Activated T-helper 9 cell treated with anti-CD3 and anti-CD28 coated beads, Interleukin-2, amount 50 U/mL, for 16 hours (primary cell): ENCODE data around the gene ADAM30.

Experiments
- DNase-seq: peaks from one replicate; pipeline ENCODE4 v3.0.0-alpha.2; 2020; ENCODE audit warnings: low read depth

ADAM30 gene

DNA sequence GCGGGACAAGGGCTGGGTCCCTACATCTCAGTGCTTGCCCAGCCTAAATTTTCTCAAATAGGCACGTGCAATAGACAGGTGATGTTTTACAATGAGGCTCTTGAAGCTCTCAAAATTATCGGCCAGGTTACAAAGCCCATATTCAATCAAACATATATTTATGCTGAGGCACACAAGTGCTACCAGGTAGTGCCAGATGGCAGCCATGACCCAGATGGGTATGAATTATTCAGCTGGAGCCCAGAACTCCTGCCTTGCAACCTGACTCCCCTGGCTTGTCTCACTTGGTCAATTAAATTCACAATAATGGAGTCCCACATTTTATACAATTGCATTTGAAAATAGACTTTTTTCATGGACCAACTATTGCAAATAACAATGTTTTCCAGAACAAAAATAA is 12.3 kb upstream of the ADAM30 start:
- DNase-seq, result no peak

DNA sequence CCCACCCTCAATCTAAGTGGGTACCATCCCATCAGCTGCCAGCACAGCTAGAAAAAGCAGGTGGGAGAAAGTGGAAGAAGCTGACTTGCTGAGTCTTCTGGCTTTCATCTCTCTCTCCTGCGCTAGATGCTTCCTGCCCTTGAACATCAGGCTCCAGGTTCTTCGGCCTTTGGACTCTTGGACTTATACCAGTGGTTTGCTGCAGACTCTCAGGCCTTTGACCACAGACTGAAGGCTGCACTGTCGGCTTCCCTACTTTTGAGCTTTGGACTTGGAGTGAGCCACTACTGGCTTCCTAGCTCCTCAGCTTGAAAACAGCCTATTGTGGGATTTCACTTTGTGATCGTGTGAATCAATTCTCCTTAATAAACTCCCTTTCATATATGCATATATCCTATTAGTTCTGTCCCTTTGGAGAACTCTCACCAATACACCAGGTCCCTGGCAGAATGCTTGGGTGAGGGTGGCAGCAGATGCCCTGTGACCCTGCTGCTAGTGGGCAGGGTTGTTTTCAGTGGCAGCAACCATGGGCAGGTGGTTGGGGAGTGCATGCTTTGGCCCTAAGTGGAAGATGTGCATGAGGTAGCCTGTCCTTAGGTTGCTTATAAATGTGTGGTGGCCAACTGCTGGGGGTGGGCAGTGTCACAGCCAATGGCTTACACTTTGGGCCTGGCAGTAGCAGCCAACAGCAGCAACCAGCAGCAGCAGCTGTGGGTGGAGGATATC is 10.8 kb upstream of the ADAM30 start:
- no peak for DNase-seq

DNA sequence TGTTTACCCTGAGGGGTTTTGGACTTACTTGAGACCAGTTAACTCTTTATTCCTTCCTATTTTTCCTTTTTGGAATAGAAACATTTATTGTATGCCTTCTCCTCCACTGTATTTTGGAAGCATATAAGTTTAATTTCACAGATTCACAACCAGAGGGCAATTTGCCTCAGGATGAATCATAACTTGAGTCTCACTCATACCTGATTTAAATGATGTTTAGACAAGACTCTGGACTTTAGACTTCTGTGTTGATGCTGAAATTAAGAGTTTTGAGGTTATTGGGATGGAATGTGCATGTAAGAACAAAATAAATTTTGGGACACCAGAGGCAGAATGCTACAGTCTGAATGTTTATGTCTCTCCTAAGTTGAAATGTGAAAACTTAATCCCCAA is 7.1 kb upstream of the ADAM30 start:
- DNase-seq, result no peak

DNA sequence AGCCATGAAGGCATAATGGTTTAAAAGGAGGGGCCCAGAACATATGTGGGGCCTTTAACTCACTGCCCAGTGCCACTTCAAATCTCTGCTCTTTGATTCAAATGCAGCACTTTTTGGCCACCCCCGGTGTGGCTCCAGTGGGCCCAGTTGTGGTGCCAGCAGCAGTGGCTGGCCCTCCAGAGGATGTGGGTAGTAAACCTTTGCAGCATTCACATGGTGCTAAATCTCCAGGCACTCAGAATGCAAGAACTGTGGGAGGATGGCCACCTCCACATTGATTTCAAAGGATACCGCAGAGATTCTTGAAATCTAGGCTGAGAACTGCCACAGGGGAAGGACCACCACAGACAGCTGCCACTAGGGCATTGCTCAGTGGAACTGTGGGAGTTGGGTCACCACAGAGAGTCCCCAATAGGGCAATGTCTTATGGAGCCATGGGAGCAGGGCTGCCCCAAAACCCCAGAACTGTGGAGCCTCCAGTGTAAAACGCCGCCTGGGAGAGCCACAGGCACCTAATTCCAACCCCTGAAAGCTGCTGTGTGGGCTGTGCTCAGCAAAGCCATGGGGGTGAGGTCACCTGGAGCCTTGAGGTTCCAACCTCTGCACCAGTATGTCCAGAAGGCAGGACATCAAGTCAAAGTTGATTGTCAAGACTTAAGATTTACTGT is 6.6 kb upstream of the ADAM30 start:
- no peak for DNase-seq

DNA sequence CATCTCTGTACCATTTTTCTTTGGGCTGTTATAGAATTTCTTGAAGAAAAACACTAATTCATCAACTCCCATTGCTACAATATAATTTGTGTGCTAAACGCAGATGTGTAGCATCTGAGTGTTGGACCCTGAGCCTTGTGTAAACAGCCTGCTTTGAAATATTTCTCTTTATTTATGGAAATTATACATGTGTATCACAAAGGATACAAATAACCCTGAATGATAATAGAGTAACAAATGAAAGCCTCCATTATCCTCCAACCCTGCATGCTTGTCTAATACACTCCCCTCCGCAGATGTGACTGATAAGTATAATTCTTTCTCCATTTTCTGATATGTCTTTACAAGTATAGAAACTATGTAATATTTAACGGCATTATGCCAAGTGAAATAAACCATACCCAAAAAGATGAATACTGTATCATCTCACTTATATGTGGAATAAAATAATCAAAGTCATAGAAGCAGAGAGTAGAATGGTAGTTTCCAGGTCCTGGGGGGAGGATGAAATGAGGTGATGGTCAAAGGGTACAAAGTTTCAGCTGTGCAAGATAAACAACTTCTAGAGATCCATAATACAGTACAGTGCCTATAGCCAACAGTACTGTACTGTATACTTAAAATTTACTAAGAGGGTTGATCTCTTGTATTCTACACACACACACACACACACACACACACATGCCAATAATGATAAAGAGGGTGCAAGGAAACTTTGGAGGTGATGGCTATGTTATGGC is 2.8 kb upstream of the ADAM30 start:
- DNase-seq, result no peak

DNA sequence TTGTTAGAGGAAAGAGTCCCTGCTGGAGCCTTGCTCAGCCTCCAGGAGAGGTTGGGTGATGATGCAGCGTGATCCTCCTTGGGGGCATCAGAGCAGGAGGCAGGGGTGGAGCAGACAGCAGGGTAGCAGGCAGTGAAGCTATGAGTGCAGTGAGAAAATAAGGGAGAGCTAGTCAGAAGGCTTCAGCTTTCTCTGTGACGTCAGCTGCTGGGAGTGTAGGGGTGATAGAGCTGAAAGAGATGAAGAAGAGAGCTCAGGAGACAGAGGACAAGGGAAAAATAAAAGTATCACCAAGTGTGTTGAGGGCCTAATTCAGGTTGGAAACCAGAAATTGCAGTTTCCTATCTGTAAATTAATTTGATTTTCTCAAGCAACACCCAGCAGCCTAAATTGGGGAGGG is 2.2 kb upstream of the ADAM30 start:
- no peak for DNase-seq

DNA sequence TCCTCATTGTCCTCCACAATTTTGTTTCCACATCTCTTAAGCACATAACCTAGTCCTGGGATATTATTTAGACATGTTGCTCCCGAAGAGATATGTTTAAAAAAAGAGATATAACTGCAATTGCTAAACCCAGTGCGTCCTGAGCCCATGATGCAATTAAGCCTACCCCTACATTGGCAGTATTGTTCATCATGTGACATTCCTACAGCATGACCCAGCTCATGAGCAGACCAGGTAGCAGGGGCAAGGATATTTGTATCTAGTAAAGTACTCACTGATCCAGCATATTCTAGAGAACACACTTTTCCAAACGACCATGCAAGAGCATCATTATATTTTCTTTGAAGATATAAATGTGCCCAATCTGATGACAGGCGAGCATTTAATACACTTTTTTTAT is 1.2 kb downstream of the ADAM30 start:
- no peak for DNase-seq

DNA sequence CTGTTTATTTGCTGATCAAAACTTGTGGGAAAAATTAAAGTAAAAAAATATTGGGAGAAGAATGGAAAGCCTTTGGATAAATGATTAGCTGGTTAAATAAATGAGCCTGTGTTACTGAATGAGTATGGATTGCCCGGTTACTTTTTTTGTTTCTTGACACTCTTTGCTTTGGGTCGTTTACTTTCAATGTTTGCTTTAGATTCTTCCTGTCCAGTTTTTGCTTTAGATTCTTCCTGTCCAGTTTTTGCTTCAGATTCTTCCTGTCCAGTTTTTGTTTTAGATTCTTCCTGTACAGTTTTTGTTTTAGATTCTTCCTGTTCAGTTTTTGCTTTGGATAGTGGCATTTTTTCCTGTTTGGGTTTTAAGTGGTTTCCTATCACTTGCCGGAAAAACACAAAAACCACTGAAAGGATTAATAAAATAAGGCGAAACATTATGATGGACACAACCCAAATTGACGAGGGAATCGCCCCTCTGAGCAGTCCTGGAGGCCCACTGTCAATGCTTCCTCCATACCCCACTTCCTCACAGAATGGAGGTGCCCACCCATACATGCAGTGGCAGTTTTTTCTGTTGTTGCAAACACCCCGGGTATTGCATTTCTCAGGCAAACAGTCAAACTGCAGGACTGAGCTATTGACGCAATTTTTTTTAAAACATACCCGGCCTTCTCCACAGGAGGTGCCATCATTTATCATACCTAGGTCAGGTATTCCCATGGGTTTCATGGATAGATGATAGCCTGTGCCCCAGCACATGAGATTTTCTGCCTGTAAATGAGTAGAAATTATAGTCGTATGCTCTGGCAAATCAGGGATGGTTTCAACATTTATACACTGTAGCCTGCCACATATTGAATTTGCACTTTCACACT is 2.3 kb downstream of the ADAM30 start:
- DNase-seq, result no peak

DNA sequence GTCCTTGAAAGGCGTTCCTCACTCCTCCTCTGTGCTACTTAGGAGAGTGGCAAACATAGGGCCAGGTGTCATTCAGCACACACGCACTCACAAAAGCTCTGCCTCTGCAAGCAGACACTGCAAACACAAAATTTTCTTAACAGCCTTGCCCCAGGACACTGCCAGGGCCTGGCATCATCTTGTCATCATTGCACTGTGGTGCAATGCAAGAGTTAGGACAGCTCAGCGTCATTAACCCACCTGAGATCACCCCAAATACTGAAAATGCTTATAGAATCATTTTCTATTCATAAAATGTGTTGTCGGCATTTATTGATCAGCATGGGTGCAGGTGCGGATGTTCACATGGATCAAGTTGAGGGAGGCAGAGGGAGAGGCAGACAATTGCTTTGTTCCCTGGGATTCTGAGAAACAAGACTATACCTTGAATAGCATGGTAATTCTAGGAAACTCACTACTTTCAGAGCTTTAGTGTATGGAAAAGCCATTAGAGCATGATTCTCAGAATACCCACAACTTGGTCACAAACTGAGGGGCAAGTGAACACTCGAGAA is 3.0 kb downstream of the ADAM30 start:
- no peak for DNase-seq

DNA sequence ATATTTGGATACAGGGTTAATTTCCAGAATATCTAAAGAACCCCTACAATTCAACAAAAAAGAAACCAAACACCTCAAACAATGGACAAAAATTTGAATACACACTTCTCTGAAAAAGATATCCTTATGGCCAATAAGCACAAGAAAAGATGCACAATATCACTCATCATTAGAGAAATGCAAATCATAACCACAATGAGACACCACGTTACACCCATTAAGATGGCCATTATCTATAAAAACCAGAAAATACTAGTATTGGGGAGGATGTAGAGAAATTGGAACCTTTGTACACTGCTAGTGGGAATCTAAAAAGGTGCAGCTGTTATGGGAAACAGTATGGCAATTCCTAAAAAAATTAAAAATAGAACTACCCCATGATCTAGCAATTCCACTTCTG is 4.9 kb downstream of the ADAM30 start:
- DNase-seq, result no peak

DNA sequence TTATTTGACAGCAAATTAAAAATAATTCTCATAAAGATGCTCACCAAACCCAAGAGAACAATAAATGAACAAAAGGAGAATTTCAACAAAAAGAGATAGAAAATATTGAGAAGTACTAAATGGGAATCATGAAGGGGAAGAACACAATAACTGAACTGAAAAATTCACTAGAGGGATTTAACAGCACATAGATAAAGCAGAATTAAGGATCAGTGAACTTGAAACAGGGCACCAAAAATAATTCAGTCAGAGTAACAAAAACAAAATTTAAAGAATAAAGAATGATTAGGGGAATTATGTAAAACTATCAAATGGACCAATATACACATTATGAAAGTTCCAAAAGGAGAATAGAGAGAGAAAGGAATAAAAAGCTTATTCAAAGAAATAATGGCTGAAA is 7.8 kb downstream of the ADAM30 start:
- DNase-seq, result no peak

DNA sequence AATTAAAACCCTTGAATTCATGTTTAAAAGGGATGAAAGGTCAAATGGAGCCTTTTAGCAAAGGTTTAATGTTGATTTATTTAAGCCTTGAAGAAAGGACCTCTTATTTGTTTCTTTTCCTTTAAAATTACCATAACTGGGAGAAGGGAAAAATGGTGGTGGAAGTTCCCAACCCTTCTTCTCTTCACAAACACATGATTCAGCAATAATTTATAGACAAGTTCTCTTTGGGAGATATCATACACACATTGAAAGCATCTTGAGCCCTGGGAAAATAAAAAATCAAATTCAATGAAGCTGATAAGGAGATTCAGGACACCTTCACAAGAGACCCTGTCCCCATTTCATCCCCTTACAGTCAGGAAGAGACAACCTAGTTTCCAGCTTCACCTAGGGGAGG is 8.9 kb downstream of the ADAM30 start:
- no peak for DNase-seq

DNA sequence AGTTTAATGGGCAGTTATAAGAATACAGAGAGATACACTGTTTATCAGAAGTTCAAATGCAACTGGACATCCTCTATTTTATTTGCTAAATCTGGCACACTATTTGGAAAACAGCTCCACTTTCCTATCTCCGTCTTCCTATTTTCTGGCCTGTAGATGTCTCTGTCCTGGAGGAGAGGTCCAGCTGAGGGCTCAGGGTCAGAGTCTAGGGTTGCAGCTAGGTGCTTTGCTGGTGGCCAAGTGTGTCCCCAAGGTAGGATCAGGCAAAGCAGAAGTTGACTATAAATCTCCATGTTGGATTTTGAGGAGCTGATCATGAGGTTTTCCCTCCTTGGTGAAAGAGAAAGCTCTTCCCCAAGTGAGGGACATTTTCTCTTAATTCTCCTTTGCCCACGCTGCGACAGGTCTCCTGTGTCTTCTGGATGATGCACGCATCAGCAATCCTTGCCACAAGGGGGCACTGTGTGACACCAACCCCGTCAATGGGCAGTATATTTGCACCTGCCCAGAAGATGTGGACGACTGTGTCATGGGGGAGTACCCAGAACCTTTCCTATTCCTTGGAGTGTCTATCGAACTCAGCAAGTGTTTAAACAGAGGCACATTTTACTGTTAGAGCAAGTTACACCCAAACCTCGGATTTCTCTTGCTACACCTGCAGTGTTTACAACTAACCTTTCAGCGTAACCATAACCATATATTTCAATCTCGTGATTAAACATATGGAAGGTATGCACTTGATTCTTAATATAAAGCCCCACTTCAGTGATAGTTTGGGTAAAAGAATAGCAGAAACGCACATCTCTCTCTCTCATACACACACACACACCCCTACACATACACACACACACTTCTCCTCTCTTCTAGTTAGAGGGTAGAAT is 10.2 kb downstream of the ADAM30 start:
- DNase-seq, result peak; percentile 25

DNA sequence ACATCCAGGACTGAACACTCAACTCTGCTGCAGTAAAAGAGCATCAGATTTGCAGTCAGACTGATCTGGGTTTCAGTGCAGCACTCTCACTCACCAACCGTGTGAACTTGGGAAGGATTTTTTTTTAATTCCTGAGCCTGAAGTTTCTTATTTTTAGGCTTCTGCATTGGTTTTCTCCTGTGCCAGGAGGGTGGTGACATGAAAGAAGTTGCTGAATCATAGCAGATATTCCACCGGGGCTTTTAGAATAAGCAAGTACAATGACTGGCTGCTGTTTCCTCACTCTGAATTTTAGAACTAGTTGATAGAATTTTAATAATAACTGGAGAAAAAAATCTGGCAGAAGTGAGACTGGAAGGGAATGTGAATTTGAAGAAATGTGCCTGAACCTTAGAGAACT is 11.6 kb downstream of the ADAM30 start:
- no peak for DNase-seq

DNA sequence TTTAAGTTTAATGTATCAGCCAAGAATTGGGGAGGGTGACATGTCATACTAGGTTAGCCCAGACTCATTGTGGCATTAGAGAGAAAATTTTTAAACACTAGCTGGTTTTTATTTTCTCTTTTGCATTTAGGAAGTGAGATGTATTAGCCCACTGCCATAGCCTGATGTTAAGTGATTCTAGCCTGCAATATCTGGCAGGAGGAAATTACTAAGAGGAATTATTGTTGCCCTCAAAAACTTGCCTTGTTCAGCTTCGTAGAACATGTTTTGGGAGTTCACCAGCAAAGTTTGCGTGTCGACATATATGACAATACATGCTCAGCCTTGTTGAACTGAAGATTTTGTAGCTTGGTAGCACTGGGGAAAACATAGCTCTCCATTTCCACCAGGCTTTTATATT is 12.5 kb downstream of the ADAM30 start:
- no peak for DNase-seq

DNA sequence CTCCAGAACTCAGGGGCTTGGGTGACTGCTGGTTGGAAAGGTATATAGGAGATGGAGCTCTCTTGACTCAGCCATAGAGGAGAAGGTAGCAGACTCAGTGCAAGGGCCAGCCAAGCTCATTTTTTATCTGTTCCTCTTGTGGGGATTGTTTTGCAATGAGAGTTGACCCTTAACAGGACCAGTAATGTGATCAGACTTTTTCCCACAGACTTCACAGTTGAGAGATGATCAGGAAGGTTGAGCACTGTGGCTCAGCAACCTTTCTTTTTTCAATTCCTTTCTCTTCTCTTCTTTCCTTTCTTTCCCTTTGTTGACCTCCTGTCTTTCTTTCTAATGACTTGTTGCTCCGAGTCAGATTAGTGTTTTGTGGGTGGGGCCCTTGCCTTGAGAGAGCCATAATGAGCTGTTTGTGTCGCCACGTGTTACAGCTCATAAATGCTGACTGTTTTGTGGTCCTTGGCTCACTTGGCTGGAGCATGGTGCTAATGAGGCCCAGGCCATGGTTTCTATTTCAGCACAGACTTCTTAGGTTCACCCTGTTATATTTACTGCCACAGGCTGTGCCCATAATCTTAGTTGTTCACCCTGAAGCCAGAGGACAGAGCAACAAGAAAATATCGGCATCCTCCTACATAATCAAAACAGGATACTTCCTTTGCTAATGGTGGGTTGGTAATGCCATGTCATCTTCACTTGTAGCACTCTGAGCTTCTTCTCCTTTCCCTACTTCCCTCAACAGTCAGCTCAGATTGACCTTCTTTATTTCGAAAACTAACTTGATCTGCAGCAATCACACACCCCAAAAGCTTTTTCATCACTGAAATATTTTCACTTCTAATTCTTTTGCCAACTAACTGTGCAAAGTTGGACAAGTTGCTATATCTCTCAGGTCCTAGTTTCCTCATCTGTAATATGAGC is 13.9 kb downstream of the ADAM30 start:
- no peak for DNase-seq

DNA sequence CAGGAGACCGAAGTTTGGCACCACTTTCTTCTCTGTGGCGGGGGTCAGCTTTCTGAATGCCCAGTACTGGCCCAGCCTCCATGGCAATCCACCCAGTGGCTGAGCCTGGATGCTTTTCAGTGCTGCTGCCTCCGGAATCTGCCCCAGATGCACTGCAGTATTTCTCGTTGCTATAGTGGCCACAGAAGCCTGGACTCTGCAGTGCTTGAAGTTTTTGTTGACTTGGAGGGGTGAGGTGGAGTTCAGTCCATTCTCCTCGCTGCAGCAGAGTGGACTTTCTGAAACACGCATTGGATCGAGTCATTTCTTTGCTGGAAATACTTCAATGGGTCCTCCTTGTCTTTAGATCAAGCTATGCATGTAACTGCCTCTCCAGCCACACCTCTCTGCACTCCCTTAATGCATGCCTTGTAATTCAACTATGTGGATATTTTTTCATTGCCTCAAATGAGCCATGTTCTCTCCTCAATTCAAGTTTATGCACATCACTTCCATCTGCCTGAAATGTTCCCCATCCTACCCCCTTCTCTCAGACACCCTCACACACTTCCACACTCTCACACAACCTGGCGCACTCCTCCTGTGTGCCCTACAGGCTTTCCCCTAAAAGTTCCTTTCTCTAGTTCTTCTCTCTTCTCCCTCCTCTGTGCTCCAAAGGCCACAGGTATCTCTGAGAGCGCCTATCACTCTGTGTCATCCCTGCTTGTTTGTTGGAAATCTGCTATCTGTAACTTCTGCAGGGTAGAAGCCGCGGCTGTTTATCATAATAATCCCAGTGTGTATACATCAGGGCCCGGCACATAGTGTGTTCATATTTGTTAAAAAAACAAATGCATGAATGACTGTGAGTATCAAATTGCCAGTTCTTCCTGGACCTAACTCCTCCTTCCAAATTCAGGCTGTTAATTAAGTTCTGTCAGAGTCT is 16.5 kb downstream of the ADAM30 start:
- no peak for DNase-seq

DNA sequence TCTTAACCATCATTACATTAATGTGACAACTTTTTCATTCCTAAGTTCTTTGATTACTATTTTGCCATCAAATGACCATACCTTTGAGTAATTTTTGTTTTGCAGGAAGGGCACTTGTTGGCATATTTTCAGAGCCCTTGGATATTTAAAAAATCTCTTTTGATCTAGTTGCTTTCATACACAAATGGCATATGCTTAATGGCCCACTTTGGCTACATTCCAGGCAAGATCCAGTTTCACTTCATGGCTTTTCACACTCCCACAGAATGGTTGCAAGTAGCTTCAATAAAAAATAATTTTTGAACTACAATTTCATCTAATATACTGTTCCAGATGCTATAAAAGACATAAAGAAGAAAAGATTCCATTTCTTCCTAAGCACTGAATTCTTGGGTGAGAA is 18.1 kb downstream of the ADAM30 start:
- DNase-seq, result no peak

DNA sequence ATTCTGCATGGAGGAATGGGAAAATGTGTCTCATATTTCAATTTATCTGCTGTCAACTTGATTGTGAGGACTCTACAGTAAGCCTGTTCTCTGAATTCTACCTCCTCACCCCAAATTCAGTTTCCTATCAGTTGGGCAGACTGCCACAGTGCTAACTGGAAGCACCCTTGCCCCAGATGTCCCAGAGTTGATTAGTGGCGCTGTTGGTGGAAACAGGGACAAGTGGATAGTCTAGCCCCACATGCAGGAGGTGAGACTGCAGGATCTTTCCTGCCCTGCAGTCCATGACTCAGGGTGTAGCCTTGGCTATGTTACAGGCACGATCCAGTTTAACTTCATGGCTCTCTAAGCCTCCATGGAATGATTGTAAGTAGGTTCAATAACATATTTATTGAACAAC is 22.1 kb downstream of the ADAM30 start:
- DNase-seq, result no peak
